ENCODE measurements around the gene ELK4.
A peak's percentile ranks its signal among the peaks of the same experiment; 100 is the strongest.

Gene ELK4

GRCh38 chr1:205589618-205590456 is 42.0 kb downstream of the ELK4 start:
- TF ChIP-seq CTCF (IDR thresholded peaks at IDR 0.05; ENCODE audit: low read depth, low read length) = no peak

GRCh38 chr1:205589046-205589445 is 42.8 kb downstream of the ELK4 start:
- TF ChIP-seq CTCF (IDR thresholded peaks at IDR 0.05; ENCODE audit: low read depth, low read length) = no peak
- H3K4me3 ChIP-seq (ENCODE audit: low read depth, low read length) = no peak overlapping the region

More at GRCh38 chr1:205589618-205590456, 42.0 kb downstream of the ELK4 start:
- no peak overlapping the region for H3K4me3 ChIP-seq (ENCODE audit: low read depth, low read length)

GRCh38 chr1:205588636-205589035 is 43.2 kb downstream of the ELK4 start:
- TF ChIP-seq CTCF (IDR thresholded peaks at IDR 0.05; ENCODE audit: low read depth, low read length) = peak; percentile 56

GRCh38 chr1:205587581-205587980 is 44.2 kb downstream of the ELK4 start:
- no peak overlapping the region for H3K4me3 ChIP-seq (ENCODE audit: low read depth, low read length)

More at GRCh38 chr1:205588636-205589035, 43.2 kb downstream of the ELK4 start:
- no peak overlapping the region for H3K4me3 ChIP-seq (ENCODE audit: low read depth, low read length)

GRCh38 chr1:205585835-205586785 is 45.7 kb downstream of the ELK4 start:
- TF ChIP-seq CTCF (IDR thresholded peaks at IDR 0.05; ENCODE audit: low read depth, low read length) = no peak
- H3K4me3 ChIP-seq (ENCODE audit: low read depth, low read length) = no peak overlapping the region

More at GRCh38 chr1:205587581-205587980, 44.2 kb downstream of the ELK4 start:
- TF ChIP-seq CTCF (IDR thresholded peaks at IDR 0.05; ENCODE audit: low read depth, low read length) = no peak

GRCh38 chr1:205585169-205585834 is 46.5 kb downstream of the ELK4 start:
- H3K4me3 ChIP-seq (ENCODE audit: low read depth, low read length) = no peak overlapping the region
- no peak for TF ChIP-seq CTCF (IDR thresholded peaks at IDR 0.05; ENCODE audit: low read depth, low read length)

Data from WI38 (cell line).